ENCODE data around the gene FAM221A.
"Not testable (repeated sequence)": the region's sequence is repeated elsewhere in the genome, so short reads cannot be mapped to it uniquely, and the experiment has no call there.

FAM221A gene

DNA sequence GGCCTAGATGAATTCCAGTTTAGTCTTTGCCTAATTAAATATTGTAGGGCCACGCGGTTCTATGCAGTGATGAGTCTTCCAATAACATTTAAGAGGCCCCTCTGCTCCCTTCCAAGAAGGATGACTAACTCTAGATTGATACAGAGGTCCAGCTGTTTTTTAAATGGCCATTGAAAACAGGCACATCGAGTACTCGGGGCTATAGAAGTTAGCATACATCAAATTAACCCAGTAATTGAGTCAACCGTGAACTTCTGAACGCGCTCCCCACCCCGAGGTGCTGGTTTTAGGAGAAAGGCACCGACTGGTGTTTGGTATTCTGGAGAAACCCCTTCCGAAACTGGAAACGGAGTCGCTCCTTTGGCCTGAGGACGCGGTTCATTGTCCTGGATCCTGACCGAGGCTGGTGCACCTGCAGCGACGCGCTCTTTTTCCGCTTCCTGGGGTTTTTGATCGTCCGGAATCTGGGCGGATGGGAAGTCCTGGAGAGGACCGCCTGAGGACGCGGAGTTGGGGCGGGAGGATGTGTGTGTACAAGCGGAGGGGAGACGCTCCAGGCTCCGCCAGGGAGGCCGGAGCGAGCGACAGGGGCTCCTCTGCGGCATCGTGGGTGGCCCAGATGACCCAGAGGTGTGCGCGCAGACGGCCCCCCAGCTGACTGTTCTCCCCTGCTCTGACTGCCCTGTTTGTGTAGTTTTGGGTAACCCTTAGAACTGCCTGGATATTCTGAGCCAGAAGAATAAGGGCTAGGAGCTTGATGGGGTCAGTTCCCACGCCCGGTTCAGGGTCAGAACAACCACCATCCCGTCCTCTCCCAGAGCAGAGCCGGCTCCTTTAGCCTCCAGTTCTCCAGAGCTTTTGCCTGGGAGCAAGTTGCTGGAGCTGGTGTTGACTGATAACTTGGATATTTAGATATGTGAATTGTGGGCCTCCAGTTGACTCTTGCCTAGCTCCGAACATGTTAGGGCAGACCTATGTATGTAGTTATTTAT lies 711 bp downstream of the FAM221A start:
- Histone ChIP-seq H3K4me2 (ENCODE audit: low read depth, low read length, poor library complexity, severe bottlenecking) (peak overlapping the region; percentile 61), H4K20me1 (ENCODE audit: low read depth, low read length) (no peaks in the 10 kb centered on the region), H3K79me2 (ENCODE audit: insufficient read depth, low read length) (no peaks in the 10 kb centered on the region), H3K9me3 (ENCODE audit: insufficient read depth, low read length) (no peaks in the 10 kb centered on the region), H3K27ac (ENCODE audit: low read depth, low read length) (no peak overlapping the region), H3K27me3 (ENCODE audit: low read length) (no peaks in the 10 kb centered on the region), H3K9ac (ENCODE audit: low read length) (peak overlapping the region; percentile 61), H3F3A (ENCODE audit: insufficient read depth) (no peaks in the 10 kb centered on the region), H3K4me3 (ENCODE audit: insufficient read depth, low read length, poor library complexity, severe bottlenecking) (peak overlapping the region; percentile 63), H3K36me3 (ENCODE audit: low read length) (no peaks in the 10 kb centered on the region), H3K9me2 (replicated peaks; ENCODE audit: insufficient read depth, low read length) (no peaks in the 10 kb centered on the region), H2AFZ (ENCODE audit: low read depth, low read length, severe bottlenecking) (peak overlapping the region; percentile 84)
- TF ChIP-seq EZH2phosphoT487 (conservative IDR thresholded peaks at IDR 0.05; ENCODE audit: low read length): no peak
- TF ChIP-seq, protein P1, sequence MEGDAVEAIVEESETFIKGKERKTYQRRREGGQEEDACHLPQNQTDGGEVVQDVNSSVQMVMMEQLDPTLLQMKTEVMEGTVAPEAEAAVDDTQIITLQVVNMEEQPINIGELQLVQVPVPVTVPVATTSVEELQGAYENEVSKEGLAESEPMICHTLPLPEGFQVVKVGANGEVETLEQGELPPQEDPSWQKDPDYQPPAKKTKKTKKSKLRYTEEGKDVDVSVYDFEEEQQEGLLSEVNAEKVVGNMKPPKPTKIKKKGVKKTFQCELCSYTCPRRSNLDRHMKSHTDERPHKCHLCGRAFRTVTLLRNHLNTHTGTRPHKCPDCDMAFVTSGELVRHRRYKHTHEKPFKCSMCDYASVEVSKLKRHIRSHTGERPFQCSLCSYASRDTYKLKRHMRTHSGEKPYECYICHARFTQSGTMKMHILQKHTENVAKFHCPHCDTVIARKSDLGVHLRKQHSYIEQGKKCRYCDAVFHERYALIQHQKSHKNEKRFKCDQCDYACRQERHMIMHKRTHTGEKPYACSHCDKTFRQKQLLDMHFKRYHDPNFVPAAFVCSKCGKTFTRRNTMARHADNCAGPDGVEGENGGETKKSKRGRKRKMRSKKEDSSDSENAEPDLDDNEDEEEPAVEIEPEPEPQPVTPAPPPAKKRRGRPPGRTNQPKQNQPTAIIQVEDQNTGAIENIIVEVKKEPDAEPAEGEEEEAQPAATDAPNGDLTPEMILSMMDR (IDR thresholded peaks at IDR 0.05; ENCODE audit: insufficient read depth, low read length, poor library complexity, severe bottlenecking): no peak

DNA sequence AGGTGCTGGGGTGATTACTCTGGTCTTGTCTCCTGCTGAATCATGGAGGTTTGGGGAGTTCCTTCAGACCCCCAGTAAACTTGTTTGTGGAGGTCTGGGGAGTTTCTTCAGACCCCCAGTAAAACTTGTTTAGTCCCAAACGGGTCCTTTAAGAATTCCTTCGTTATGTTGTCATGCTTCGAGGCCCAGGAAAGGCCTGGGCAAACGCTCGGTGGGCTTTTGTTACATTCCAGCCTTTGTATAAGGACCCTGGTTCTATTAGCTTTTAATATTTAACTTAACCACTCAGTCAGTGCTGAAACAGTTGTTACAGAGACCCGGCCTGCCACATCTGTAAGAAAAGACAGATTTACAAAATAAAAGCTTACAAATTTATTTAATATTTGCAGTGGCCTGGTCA lies 4.0 kb downstream of the FAM221A start:
- not testable (repeated sequence) for H3F3A ChIP-seq (ENCODE audit: insufficient read depth); H3K27ac ChIP-seq (ENCODE audit: low read depth, low read length); H3K4me2 ChIP-seq (ENCODE audit: low read depth, low read length, poor library complexity, severe bottlenecking); H3K9me3 ChIP-seq (ENCODE audit: insufficient read depth, low read length); H4K20me1 ChIP-seq (ENCODE audit: low read depth, low read length); H3K9ac ChIP-seq (ENCODE audit: low read length); H2AFZ ChIP-seq (ENCODE audit: low read depth, low read length, severe bottlenecking); H3K79me2 ChIP-seq (ENCODE audit: insufficient read depth, low read length); H3K9me2 ChIP-seq (replicated peaks; ENCODE audit: insufficient read depth, low read length); H3K36me3 ChIP-seq (ENCODE audit: low read length); H3K4me3 ChIP-seq (ENCODE audit: insufficient read depth, low read length, poor library complexity, severe bottlenecking); H3K27me3 ChIP-seq (ENCODE audit: low read length)

DNA sequence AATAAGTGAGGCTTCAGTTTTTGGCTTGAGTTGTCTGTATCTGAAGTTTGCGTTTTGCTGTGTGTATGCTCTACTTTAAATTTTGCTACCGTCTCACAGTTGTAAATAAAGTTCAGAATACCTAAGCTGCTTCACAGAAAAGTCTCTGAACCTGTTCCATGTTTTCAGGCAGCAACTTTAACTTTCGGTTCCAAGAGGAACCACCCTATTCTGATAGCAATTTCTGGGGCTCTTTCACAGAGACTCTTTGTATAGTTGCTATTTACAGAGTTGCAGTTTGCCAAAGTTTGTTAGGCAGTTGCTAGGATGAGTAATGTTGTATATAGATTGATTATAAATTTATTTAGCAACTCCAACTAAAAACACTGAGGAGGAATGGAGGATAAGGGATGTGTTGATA lies 5.7 kb downstream of the FAM221A start:
- TF ChIP-seq, protein P1 (IDR thresholded peaks at IDR 0.05; ENCODE audit: insufficient read depth, low read length, poor library complexity, severe bottlenecking): no peak
- Histone ChIP-seq H3K9me3 (ENCODE audit: insufficient read depth, low read length) (no peaks in the 10 kb centered on the region), H3F3A (ENCODE audit: insufficient read depth) (no peaks in the 10 kb centered on the region), H3K4me3 (ENCODE audit: insufficient read depth, low read length, poor library complexity, severe bottlenecking) (no peak overlapping the region), H3K36me3 (ENCODE audit: low read length) (no peaks in the 10 kb centered on the region), H3K9me2 (replicated peaks; ENCODE audit: insufficient read depth, low read length) (no peaks in the 10 kb centered on the region), H3K4me2 (ENCODE audit: low read depth, low read length, poor library complexity, severe bottlenecking) (no peak overlapping the region), H3K79me2 (ENCODE audit: insufficient read depth, low read length) (no peaks in the 10 kb centered on the region), H4K20me1 (ENCODE audit: low read depth, low read length) (no peaks in the 10 kb centered on the region), H3K27ac (ENCODE audit: low read depth, low read length) (no peak overlapping the region), H2AFZ (ENCODE audit: low read depth, low read length, severe bottlenecking) (no peak overlapping the region), H3K9ac (ENCODE audit: low read length) (no peak overlapping the region), H3K27me3 (ENCODE audit: low read length) (no peaks in the 10 kb centered on the region)

DNA sequence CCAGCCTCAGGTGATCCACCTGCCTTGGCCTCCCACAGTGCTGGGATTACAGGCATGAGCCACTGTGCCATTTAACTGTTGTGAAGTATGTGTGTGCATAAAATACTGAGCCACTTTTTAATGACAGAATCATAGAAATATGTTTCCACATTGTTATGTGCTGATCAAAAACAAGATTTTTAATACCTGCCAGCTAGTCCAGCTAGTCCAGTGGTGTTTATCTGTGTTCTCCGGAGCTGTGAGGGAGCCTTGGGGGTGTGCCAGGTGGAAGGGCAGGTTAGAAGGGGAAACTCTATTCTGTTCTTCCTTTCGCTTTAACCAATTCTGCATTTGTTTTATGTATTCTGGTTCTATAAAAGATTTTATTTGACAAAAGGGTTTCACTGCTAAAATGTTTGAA lies 7.0 kb downstream of the FAM221A start:
- no peak overlapping the region for H3K27ac ChIP-seq (ENCODE audit: low read depth, low read length)
- no peaks in the 10 kb centered on the region for H3F3A ChIP-seq (ENCODE audit: insufficient read depth)
- TF ChIP-seq, protein P1 (IDR thresholded peaks at IDR 0.05; ENCODE audit: insufficient read depth, low read length, poor library complexity, severe bottlenecking): no peak
- no peak for TF ChIP-seq EZH2phosphoT487 (conservative IDR thresholded peaks at IDR 0.05; ENCODE audit: low read length)

More for the DNA sequence above, 7.0 kb downstream of the FAM221A start:
- H3K4me2 ChIP-seq (ENCODE audit: low read depth, low read length, poor library complexity, severe bottlenecking): no peak overlapping the region
- no peak overlapping the region for H3K9ac ChIP-seq (ENCODE audit: low read length)
- H3K36me3 ChIP-seq (ENCODE audit: low read length): no peaks in the 10 kb centered on the region
- H3K4me3 ChIP-seq (ENCODE audit: insufficient read depth, low read length, poor library complexity, severe bottlenecking): no peak overlapping the region
- no peaks in the 10 kb centered on the region for H3K9me3 ChIP-seq (ENCODE audit: insufficient read depth, low read length)
- H3K27me3 ChIP-seq (ENCODE audit: low read length): no peaks in the 10 kb centered on the region
- H4K20me1 ChIP-seq (ENCODE audit: low read depth, low read length): no peaks in the 10 kb centered on the region
- no peaks in the 10 kb centered on the region for H3K79me2 ChIP-seq (ENCODE audit: insufficient read depth, low read length)
- H3K9me2 ChIP-seq (replicated peaks; ENCODE audit: insufficient read depth, low read length): no peaks in the 10 kb centered on the region
- H2AFZ ChIP-seq (ENCODE audit: low read depth, low read length, severe bottlenecking): no peak overlapping the region
